ENCODE results near the gene SORL1. TPM values are rescaled to one million over a fixed set of nuclear protein-coding genes. Genes with fewer than 3 reads are reported as not detected.

The SORL1 gene
- total RNA-seq, 1 experiment from 2014 or later = 68.3 TPM

GRCh38 chr11:121560236-121560635 is 108.1 kb downstream of the SORL1 start:
- peaks cover 17 to 65% (median 53%) of the 10 kb centered on the region in 3 experiments; a peak in 6 of 7 replicates for H3K36me3 Mint-ChIP-seq (ENCODE audit: insufficient read depth in 1 of 3, low read depth in 3 of 3)
- Histone ChIP-seq H3K14ac (ENCODE audit: insufficient read depth, low read length) (no peak overlapping the region), H2BK15ac (ENCODE audit: low read depth, low read length) (no peak overlapping the region), H3T11ph (ENCODE audit: low read length) (no peak overlapping the region), H2BK12ac (ENCODE audit: insufficient read length, low read depth, low read length) (no peak overlapping the region), H3K9ac (ENCODE audit: extremely low read depth, insufficient read length, low read length) (no peak overlapping the region), H4K20me1 (ENCODE audit: control insufficient read depth, insufficient read depth, insufficient read length) (no peaks in the 10 kb centered on the region), H2BK20ac (ENCODE audit: low read depth, low read length, poor library complexity, severe bottlenecking) (no peak overlapping the region), H3K4ac (ENCODE audit: low read depth, low read length) (no peak overlapping the region), H3K27me3 (ENCODE audit: insufficient read depth, low read length) (no peaks in the 10 kb centered on the region), H2BK5ac (ENCODE audit: insufficient read length, low read length) (no peak overlapping the region), H3K79me1 (ENCODE audit: insufficient read depth, low read depth, low read length, poor library complexity, severe bottlenecking) (no peaks in the 10 kb centered on the region), H3K23me2 (ENCODE audit: insufficient read length, low read depth, low read length, poor library complexity, severe bottlenecking) (no peaks in the 10 kb centered on the region), H3K27ac (ENCODE audit: insufficient read length, low read depth, low read length) (no peak overlapping the region), H3K79me2 (ENCODE audit: insufficient read depth, low read length) (no peaks in the 10 kb centered on the region; the same call in 1 of the 2 replicates), H3K4me2 (ENCODE audit: insufficient read depth, insufficient read length, low read length) (no peak overlapping the region), H4K5ac (ENCODE audit: insufficient read length, low read depth, low read length) (no peak overlapping the region), H4K8ac (replicated peaks; ENCODE audit: insufficient read length, low read depth, low read length) (no peak overlapping the region), H3K18ac (ENCODE audit: insufficient read length, low read depth, low read length) (no peak overlapping the region), H3K56ac (ENCODE audit: insufficient read length, low read depth, low read length) (no peak overlapping the region), H2AK5ac (ENCODE audit: insufficient read length, low read length) (no peak overlapping the region), H3K4me1 (ENCODE audit: insufficient read depth, low read length) (no peaks in the 10 kb centered on the region; the same call in 1 of the 2 replicates), H3K9me3 (ENCODE audit: control insufficient read depth, low read depth, low read length) (no peaks in the 10 kb centered on the region), H3K23ac (ENCODE audit: insufficient read length, low read depth, low read length) (no peak overlapping the region), H2AFZ (ENCODE audit: low read length) (no peak overlapping the region), H2BK120ac (ENCODE audit: low read depth, low read length, poor library complexity, severe bottlenecking) (no peak overlapping the region), H4K91ac (ENCODE audit: insufficient read length, low read depth, low read length) (no peak overlapping the region)
- H3K4me1 Mint-ChIP-seq = peaks cover 6 to 9% of the 10 kb centered on the region in 2 experiments
- DNase-seq = no peak
- no peaks in the 10 kb centered on the region for H3K9me3 Mint-ChIP-seq
- H3K27me3 Mint-ChIP-seq (ENCODE audit: low read depth) = no peaks in the 10 kb centered on the region
- no peak for TF ChIP-seq CTCF (conservative IDR thresholded peaks at IDR 0.05)
- H3K4me3 Mint-ChIP-seq = no peak overlapping the region
- no peak overlapping the region for H3K27ac Mint-ChIP-seq

Data from H9 (cell line).